Activated naive CD8-positive, alpha-beta T cell (primary cell): Measurements from ENCODE around the gene SIPA1L3.
"Not testable (repeated sequence)": the region's sequence is repeated elsewhere in the genome, so short reads cannot be mapped to it uniquely, and the experiment has no call there.

Experiments used
- H3K27ac Mint-ChIP-seq: one replicate; pipeline ENCODE4 v1.8.0; 2021; ENCODE audit warnings: mixed read lengths
- H3K27me3 Mint-ChIP-seq: one replicate; pipeline ENCODE4 v1.8.0; 2021; ENCODE audit warnings: mixed read lengths
- H3K36me3 Mint-ChIP-seq: one replicate; pipeline ENCODE4 v1.8.0; 2021; ENCODE audit warnings: mixed read lengths
- H3K4me1 Mint-ChIP-seq: one replicate; pipeline ENCODE4 v1.8.0; 2021; ENCODE audit warnings: low read depth, mixed read lengths
- H3K4me3 Mint-ChIP-seq: one replicate; pipeline ENCODE4 v1.8.0; 2021; ENCODE audit warnings: mild to moderate bottlenecking, mixed read lengths
- H3K9me3 Mint-ChIP-seq: one replicate; pipeline ENCODE4 v1.8.0; 2021; ENCODE audit warnings: low read depth, mixed read lengths

Gene SIPA1L3

GRCh38 chr19:38221421-38221820 lies 314.4 kb downstream of the SIPA1L3 start:
- Mint-ChIP-seq H3K27me3 (peaks cover 25% of the 10 kb centered on the region), H3K9me3 (no peaks in the 10 kb centered on the region), H3K4me1 (peaks cover 16% of the 10 kb centered on the region), H3K27ac (no peak overlapping the region), H3K4me3 (no peak overlapping the region), H3K36me3 (no peaks in the 10 kb centered on the region)

GRCh38 chr19:38221919-38222830 lies 315.2 kb downstream of the SIPA1L3 start:
- Mint-ChIP-seq H3K4me3 (no peak overlapping the region), H3K27ac (no peak overlapping the region), H3K36me3 (no peaks in the 10 kb centered on the region), H3K27me3 (peaks cover 28% of the 10 kb centered on the region), H3K9me3 (no peaks in the 10 kb centered on the region), H3K4me1 (peaks cover 16% of the 10 kb centered on the region)

- peak overlapping the region; percentile 63 for H3K4me3 Mint-ChIP-seq
- H3K4me1 Mint-ChIP-seq, result peaks cover 22% of the 10 kb centered on the region
- no peak overlapping the region for H3K27ac Mint-ChIP-seq
- no peaks in the 10 kb centered on the region for H3K36me3 Mint-ChIP-seq
- H3K27me3 Mint-ChIP-seq, result peaks cover 35% of the 10 kb centered on the region
- H3K9me3 Mint-ChIP-seq, result no peaks in the 10 kb centered on the region
Observed at GRCh38 chr19:38223119-38223523, 316.1 kb downstream of the SIPA1L3 start.

- peaks cover 31% of the 10 kb centered on the region for H3K27me3 Mint-ChIP-seq
- no peak overlapping the region for H3K27ac Mint-ChIP-seq
- no peaks in the 10 kb centered on the region for H3K9me3 Mint-ChIP-seq
- H3K36me3 Mint-ChIP-seq, result no peaks in the 10 kb centered on the region
- peaks cover 22% of the 10 kb centered on the region for H3K4me1 Mint-ChIP-seq
- H3K4me3 Mint-ChIP-seq, result peak overlapping the region; percentile 63
Observed at GRCh38 chr19:38223617-38224013, 316.6 kb downstream of the SIPA1L3 start.

GRCh38 chr19:38224014-38224862 lies 317.2 kb downstream of the SIPA1L3 start, which contains the start of gene DPF1:
Gene DPF1 (minus strand): TSS chr19:38224222. CDS start chr19:38224142, 80 bp downstream.
- Mint-ChIP-seq H3K4me1 (peaks cover 22% of the 10 kb centered on the region), H3K9me3 (no peaks in the 10 kb centered on the region), H3K36me3 (no peaks in the 10 kb centered on the region), H3K27ac (no peak within 1 kb of the TSS), H3K27me3 (peaks cover 30% of the 10 kb centered on the region), H3K4me3 (peak within 1 kb of the TSS; percentile 81)

GRCh38 chr19:38224863-38225218 lies 317.8 kb downstream of the SIPA1L3 start:
- not testable (repeated sequence) for H3K36me3 Mint-ChIP-seq, H3K27ac Mint-ChIP-seq, H3K9me3 Mint-ChIP-seq
- H3K4me1 Mint-ChIP-seq, result peaks cover 22% of the 10 kb centered on the region
- peak overlapping the region; percentile 81 for H3K4me3 Mint-ChIP-seq
- H3K27me3 Mint-ChIP-seq, result peaks cover 30% of the 10 kb centered on the region

- peaks cover 31% of the 10 kb centered on the region for H3K27me3 Mint-ChIP-seq
- no peaks in the 10 kb centered on the region for H3K36me3 Mint-ChIP-seq
- H3K27ac Mint-ChIP-seq, result no peak overlapping the region
- H3K4me3 Mint-ChIP-seq, result no peak overlapping the region
- peaks cover 22% of the 10 kb centered on the region for H3K4me1 Mint-ChIP-seq
- no peaks in the 10 kb centered on the region for H3K9me3 Mint-ChIP-seq
Observed at GRCh38 chr19:38227287-38228004, 320.4 kb downstream of the SIPA1L3 start.

GRCh38 chr19:38228005-38228377 lies 321.0 kb downstream of the SIPA1L3 start:
- Mint-ChIP-seq H3K4me1 (peaks cover 20% of the 10 kb centered on the region), H3K27ac (no peak overlapping the region), H3K27me3 (peaks cover 29% of the 10 kb centered on the region), H3K9me3 (no peaks in the 10 kb centered on the region), H3K4me3 (no peak overlapping the region), H3K36me3 (no peaks in the 10 kb centered on the region)

- no peaks in the 10 kb centered on the region for H3K9me3 Mint-ChIP-seq
- peak overlapping the region; percentile 61 for H3K4me3 Mint-ChIP-seq
- peaks cover 24% of the 10 kb centered on the region for H3K27me3 Mint-ChIP-seq
- H3K27ac Mint-ChIP-seq, result no peak overlapping the region
- H3K36me3 Mint-ChIP-seq, result no peaks in the 10 kb centered on the region
- peaks cover 14% of the 10 kb centered on the region for H3K4me1 Mint-ChIP-seq
Observed at GRCh38 chr19:38228491-38229439, 321.8 kb downstream of the SIPA1L3 start.

- H3K4me1 Mint-ChIP-seq, result peaks cover 7% of the 10 kb centered on the region
- H3K9me3 Mint-ChIP-seq, result no peaks in the 10 kb centered on the region
- H3K27ac Mint-ChIP-seq, result no peak overlapping the region
- H3K4me3 Mint-ChIP-seq, result peak overlapping the region; percentile 61
- H3K36me3 Mint-ChIP-seq, result no peaks in the 10 kb centered on the region
- H3K27me3 Mint-ChIP-seq, result peaks cover 22% of the 10 kb centered on the region
Observed at GRCh38 chr19:38229585-38230073, 322.6 kb downstream of the SIPA1L3 start.

- H3K27me3 Mint-ChIP-seq, result peaks cover 22% of the 10 kb centered on the region
- H3K36me3 Mint-ChIP-seq, H3K4me3 Mint-ChIP-seq, H3K27ac Mint-ChIP-seq, H3K4me1 Mint-ChIP-seq, H3K9me3 Mint-ChIP-seq: not testable (repeated sequence)
Observed at GRCh38 chr19:38230506-38231133, 323.6 kb downstream of the SIPA1L3 start.

- Mint-ChIP-seq H3K9me3 (no peaks in the 10 kb centered on the region), H3K4me1 (peaks cover 6% of the 10 kb centered on the region), H3K36me3 (no peaks in the 10 kb centered on the region), H3K4me3 (no peak overlapping the region), H3K27me3 (peaks cover 19% of the 10 kb centered on the region), H3K27ac (no peak overlapping the region)
Observed at GRCh38 chr19:38231918-38232317, 324.9 kb downstream of the SIPA1L3 start.

- Mint-ChIP-seq H3K4me3 (no peak overlapping the region), H3K27me3 (peaks cover 12% of the 10 kb centered on the region), H3K36me3 (no peaks in the 10 kb centered on the region), H3K4me1 (no peaks in the 10 kb centered on the region), H3K27ac (no peak overlapping the region), H3K9me3 (no peaks in the 10 kb centered on the region)
Observed at GRCh38 chr19:38233740-38234251, 326.8 kb downstream of the SIPA1L3 start.
